GM21447 (cell line): ENCODE data around the gene PLAGL1.

Experiments
- ATAC-seq: cut with Tn5 transposase; IDR thresholded peaks from one replicate; pipeline ENCODE4 v1.9.1; 2021; ENCODE audit not compliant: unreplicated experiment

Gene PLAGL1

DNA sequence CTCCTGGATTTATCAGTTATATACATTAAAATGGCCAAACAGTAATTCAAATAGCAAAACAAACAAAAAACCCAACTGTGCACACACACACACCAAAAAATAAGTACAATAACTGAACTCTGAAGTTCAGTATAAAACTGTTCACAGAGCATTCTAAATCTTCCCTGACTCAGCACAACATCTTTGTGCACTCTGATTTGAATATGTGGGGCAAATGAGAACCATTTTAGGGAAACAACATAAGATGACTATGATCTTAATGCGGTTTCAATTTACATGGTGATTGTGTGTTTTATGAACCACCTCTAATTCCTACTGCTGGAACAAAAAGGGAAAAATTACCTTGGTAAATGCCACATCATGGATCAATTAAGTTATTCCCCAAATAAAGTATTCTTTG is 41.7 kb downstream of the PLAGL1 start:
- no peak for ATAC-seq

GRCh38 chr6:143965503-143966171 is 42.4 kb downstream of the PLAGL1 start:
- no peak for ATAC-seq

DNA sequence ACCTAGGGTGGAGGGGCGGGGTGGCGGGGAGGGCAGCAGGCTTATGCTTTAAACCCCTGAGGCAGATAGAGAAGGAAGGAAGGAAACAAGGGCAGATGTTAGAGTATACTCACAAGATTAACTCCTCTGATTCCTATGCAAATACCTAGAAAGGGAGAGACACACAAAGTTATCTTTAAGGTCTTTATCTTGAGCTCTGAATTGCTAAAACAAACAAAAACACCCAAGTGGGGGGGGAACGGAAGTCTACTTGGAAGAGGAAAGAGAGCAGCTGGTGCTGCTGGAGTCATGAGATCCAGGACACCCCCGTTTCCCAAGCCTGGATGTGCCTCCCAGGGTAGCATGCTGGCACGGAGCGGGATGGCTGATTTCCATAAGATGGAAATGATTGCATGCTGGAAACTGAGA is 43.4 kb downstream of the PLAGL1 start:
- ATAC-seq: no peak

GRCh38 chr6:143963158-143963919 is 44.7 kb downstream of the PLAGL1 start:
- ATAC-seq: no peak

- ATAC-seq: no peak
Observed at GRCh38 chr6:143961886-143962878, 45.9 kb downstream of the PLAGL1 start.

DNA sequence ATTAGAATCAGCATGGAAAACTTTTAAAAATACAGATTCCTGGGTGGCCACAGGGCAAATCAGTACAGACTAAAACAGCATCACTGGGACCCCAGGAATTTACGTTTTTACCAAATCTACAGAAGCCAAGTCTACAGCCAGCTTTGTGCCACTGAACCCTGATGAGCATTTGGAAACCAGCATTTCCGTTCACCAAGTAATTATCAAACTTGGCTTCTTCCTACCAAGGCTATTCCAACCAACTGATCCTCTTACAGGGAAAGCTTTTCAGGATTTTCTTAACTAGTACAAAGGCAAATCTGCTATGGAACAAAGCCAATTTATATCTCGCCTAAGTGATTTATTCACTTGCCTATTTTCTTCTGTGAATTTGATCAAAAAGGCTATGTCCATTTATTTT is 47.0 kb downstream of the PLAGL1 start:
- no peak for ATAC-seq

GRCh38 chr6:143959927-143960326 is 48.1 kb downstream of the PLAGL1 start:
- no peak for ATAC-seq

GRCh38 chr6:143958839-143959399 is 49.1 kb downstream of the PLAGL1 start:
- ATAC-seq: no peak

- no peak for ATAC-seq
Observed at GRCh38 chr6:143957679-143958274, 50.3 kb downstream of the PLAGL1 start.

GRCh38 chr6:143955971-143956370 is 52.1 kb downstream of the PLAGL1 start:
- ATAC-seq: no peak

GRCh38 chr6:143953922-143954321 is 54.1 kb downstream of the PLAGL1 start:
- ATAC-seq: no peak

- no peak for ATAC-seq
Observed at GRCh38 chr6:143952947-143953701, 54.9 kb downstream of the PLAGL1 start.

- ATAC-seq: no peak
Observed at GRCh38 chr6:143952060-143952778, 55.8 kb downstream of the PLAGL1 start.

DNA sequence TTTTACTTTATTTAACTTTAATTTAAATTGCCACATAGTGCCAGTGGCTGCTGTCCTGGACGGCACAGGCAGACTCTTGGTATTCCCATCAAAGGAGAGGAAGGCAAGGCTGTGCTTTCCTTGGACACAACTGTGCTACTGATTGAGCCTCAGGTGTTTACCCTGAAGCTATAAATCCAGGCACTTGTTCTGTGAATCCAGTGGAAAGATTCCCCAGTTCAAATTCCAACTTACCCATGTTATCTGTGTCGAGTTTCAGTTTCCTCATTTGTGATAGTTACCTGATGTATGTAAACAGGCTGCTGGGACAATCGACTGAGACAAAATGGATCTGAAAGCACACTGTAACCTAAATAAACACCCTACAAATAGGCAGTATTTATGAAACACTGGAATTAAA is 57.2 kb downstream of the PLAGL1 start:
- ATAC-seq: no peak

DNA sequence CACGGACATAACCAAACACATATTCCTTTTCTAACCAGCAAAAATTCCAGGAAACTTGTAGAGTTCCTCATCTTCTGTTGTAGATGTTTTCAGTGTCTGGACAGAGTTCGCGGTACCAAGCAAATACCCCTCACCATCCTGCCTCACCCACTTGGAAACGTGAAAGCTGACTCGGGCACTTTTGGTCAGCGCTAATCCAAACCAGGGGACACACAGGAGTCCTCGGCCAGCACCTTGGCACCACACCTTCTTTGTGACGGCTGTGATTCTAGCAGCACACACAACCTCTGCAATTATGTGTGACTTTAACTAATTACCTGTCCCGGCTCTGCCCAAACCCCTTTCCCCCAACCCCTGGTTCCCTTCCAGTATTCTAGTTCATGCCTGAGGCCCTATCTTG is 58.1 kb downstream of the PLAGL1 start:
- no peak for ATAC-seq

DNA sequence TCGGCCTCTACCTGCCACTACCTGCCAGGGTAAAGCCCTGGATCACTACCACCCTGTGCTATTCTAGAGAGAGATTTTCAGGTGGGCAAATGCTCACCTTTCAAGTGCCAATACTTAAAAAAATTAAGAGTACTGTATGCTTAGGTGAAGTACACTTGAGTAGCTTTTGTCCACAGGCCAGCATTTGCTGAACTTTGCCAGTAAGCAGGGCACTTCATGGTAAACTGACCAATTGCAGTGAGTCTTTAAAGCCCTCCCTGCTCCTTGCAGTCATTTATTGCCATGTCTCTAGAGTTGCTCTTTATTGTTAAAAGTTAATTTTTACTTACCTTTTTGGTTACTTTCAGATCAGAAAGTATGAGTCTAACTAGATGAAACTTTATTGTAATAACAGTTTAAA is 58.5 kb downstream of the PLAGL1 start:
- ATAC-seq: no peak

DNA sequence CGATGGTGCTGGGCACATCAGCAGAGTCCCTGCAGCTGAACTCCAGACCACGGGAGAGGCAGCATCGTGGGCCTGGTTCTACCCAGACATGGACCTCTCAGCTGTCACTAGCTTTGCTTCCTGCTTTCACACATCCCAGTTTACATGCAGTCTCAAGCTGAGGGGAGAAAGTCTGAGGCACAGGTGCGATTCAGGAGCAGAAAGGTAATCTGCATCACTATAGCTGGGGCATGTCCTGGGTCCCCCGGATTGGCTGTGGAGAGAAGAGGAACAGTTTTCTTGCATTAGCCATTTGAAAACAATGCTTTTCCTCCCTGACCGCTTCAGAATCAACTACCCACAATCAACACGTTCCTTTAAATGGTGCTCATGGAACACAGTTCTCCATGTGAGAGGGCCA is 59.9 kb downstream of the PLAGL1 start:
- ATAC-seq: no peak

GRCh38 chr6:143941852-143942627 is 66.0 kb downstream of the PLAGL1 start:
- ATAC-seq: no peak
